ENCODE measurements around the gene LHFPL3.

Gene LHFPL3

GRCh38 chr7:104820836-104821535 lies 492.6 kb downstream of the LHFPL3 start:
- no peak for TF ChIP-seq CTCF (IDR thresholded peaks at IDR 0.05)

- TF ChIP-seq CTCF (IDR thresholded peaks at IDR 0.05), result no peak
Observed at GRCh38 chr7:104823177-104823576, 494.8 kb downstream of the LHFPL3 start.

- no peak for TF ChIP-seq CTCF (IDR thresholded peaks at IDR 0.05)
Observed at GRCh38 chr7:104825099-104825498, 496.7 kb downstream of the LHFPL3 start.

- TF ChIP-seq CTCF (IDR thresholded peaks at IDR 0.05), result no peak
Observed at GRCh38 chr7:104826135-104826534, 497.7 kb downstream of the LHFPL3 start.

GRCh38 chr7:104836976-104837375 lies 508.6 kb downstream of the LHFPL3 start:
- no peak for TF ChIP-seq CTCF (IDR thresholded peaks at IDR 0.05)

- TF ChIP-seq CTCF (IDR thresholded peaks at IDR 0.05), result no peak
Observed at GRCh38 chr7:104838537-104839299, 510.3 kb downstream of the LHFPL3 start.

GRCh38 chr7:104839842-104840241 lies 511.4 kb downstream of the LHFPL3 start:
- no peak for TF ChIP-seq CTCF (IDR thresholded peaks at IDR 0.05)
